HepG2 (cell line): ENCODE data around the gene SLC16A5. TPM values are rescaled to one million over a fixed set of nuclear protein-coding genes. Genes with fewer than 3 reads are reported as not detected.
A peak's percentile ranks its signal among the peaks of the same experiment; 100 is the strongest.

Source experiments
- ADNP ChIP-seq: sonication (generic); formaldehyde crosslinking; IDR thresholded peaks from 2 replicates; pipeline ENCODE4 v1.4.0; 2020; ENCODE audit warnings: missing genetic modification reagents
- ATF2 ChIP-seq: sonication (generic); formaldehyde crosslinking; IDR thresholded peaks from 2 replicates; pipeline ENCODE4 v1.4.0; 2020; ENCODE audit warnings: missing genetic modification reagents
- ATF3 ChIP-seq: sonication (generic); formaldehyde crosslinking; IDR thresholded peaks from 2 replicates; pipeline ENCODE4 v1.4.0; 2020; ENCODE audit warnings: missing genetic modification reagents
- ATF7-NPFF ChIP-seq: sonication (generic); formaldehyde crosslinking; IDR thresholded peaks from 2 replicates; pipeline ENCODE4 v1.8.1; 2023; ENCODE audit warnings: mild to moderate bottlenecking, low read depth, missing genetic modification reagents, moderate library complexity
- CENPT ChIP-seq: sonication (generic); formaldehyde crosslinking; IDR thresholded peaks from 2 replicates; pipeline ENCODE4 v1.8.0; 2022; ENCODE audit warnings: low read depth, mild to moderate bottlenecking, moderate library complexity, missing genetic modification reagents
- CREB3 ChIP-seq: sonication (generic); formaldehyde crosslinking; IDR thresholded peaks from 2 replicates; pipeline ENCODE4 v1.5.0; 2020; ENCODE audit warnings: missing genetic modification reagents
- DPF2 ChIP-seq: sonication (generic); formaldehyde crosslinking; IDR thresholded peaks from 2 replicates; pipeline ENCODE4 v1.4.0; 2020; ENCODE audit warnings: mild to moderate bottlenecking, low read depth, missing genetic modification reagents, borderline replicate concordance
- GZF1 ChIP-seq: sonication (generic); formaldehyde crosslinking; IDR thresholded peaks from 2 replicates; pipeline ENCODE4 v1.5.1; 2020; ENCODE audit warnings: mild to moderate bottlenecking, missing genetic modification reagents
- KDM5A ChIP-seq: fragments of 200-600 bp; sonication (generic); IDR thresholded peaks from 2 replicates; pipeline ENCODE4 v1.7.0; 2018; ENCODE audit warnings: antibody characterized with exemption, mild to moderate bottlenecking, low read length, borderline replicate concordance
- MED13 ChIP-seq: sonication (generic); formaldehyde crosslinking; IDR thresholded peaks from 2 replicates; pipeline ENCODE4 v1.5.0; 2020; ENCODE audit warnings: missing genetic modification reagents
- MTF1 ChIP-seq: sonication (generic); formaldehyde crosslinking; IDR thresholded peaks from 2 replicates; pipeline ENCODE4 v1.5.0; 2020; ENCODE audit warnings: missing genetic modification reagents
- NFATC3 ChIP-seq: sonication (generic); formaldehyde crosslinking; IDR thresholded peaks from 2 replicates; pipeline ENCODE4 v1.5.1; 2020; ENCODE audit warnings: mild to moderate bottlenecking, missing genetic modification reagents
- NFE2 ChIP-seq: sonication (generic); formaldehyde crosslinking; IDR thresholded peaks from 2 replicates; pipeline ENCODE4 v1.4.0; 2020; ENCODE audit warnings: missing genetic modification reagents
- SCMH1 ChIP-seq: sonication (generic); formaldehyde crosslinking; IDR thresholded peaks from 2 replicates; pipeline ENCODE4 v1.9.0; 2021; ENCODE audit warnings: missing genetic modification reagents, mild to moderate bottlenecking, borderline replicate concordance
- SUZ12 ChIP-seq: fragments of 150-350 bp; IDR thresholded peaks from 2 replicates; pipeline ENCODE4 v1.6.1; 2014; ENCODE audit warnings: low read depth, low read length
- TBL1XR1 ChIP-seq: fragments of 150-350 bp; IDR thresholded peaks from 2 replicates; pipeline ENCODE4 v1.6.1; 2014; ENCODE audit warnings: borderline replicate concordance, low read length; ENCODE audit not compliant: partially characterized antibody
- TCF7L2 ChIP-seq: IDR thresholded peaks from 2 replicates; pipeline ENCODE4 v1.6.1; 2011; ENCODE audit warnings: mild to moderate bottlenecking, low read depth, low read length, moderate library complexity
- TERF1 ChIP-seq: sonication (generic); formaldehyde crosslinking; IDR thresholded peaks from 2 replicates; pipeline ENCODE4 v1.8.0; 2022; ENCODE audit warnings: mild to moderate bottlenecking, missing genetic modification reagents, moderate library complexity
- ZFP41 ChIP-seq: sonication (generic); formaldehyde crosslinking; IDR thresholded peaks from 2 replicates; pipeline ENCODE4 v1.4.0; 2020; ENCODE audit warnings: mild to moderate bottlenecking, missing genetic modification reagents, borderline replicate concordance
- ZGPAT ChIP-seq: IDR thresholded peaks from 2 replicates; pipeline ENCODE4 v1.6.1; 2016; ENCODE audit warnings: mild to moderate bottlenecking
- ZIK1 ChIP-seq: sonication (generic); formaldehyde crosslinking; IDR thresholded peaks from 2 replicates; pipeline ENCODE4 v1.5.0; 2020; ENCODE audit warnings: mild to moderate bottlenecking, low read depth, missing genetic modification reagents, borderline replicate concordance
- ZNF138 ChIP-seq: sonication (generic); formaldehyde crosslinking; IDR thresholded peaks from 2 replicates; pipeline ENCODE4 v1.5.0; 2020; ENCODE audit warnings: mild to moderate bottlenecking, low read depth, missing genetic modification reagents
- ZNF292 ChIP-seq: sonication (generic); formaldehyde crosslinking; IDR thresholded peaks from 2 replicates; pipeline ENCODE4 v1.8.1; 2022; ENCODE audit warnings: mild to moderate bottlenecking, low read depth, missing genetic modification reagents, borderline replicate concordance
- ZNF296 ChIP-seq: sonication (generic); formaldehyde crosslinking; conservative IDR thresholded peaks from 2 replicates; pipeline ENCODE4 v1.5.0; 2020; ENCODE audit warnings: mild to moderate bottlenecking, missing genetic modification reagents
- ZSCAN25 ChIP-seq: sonication (generic); formaldehyde crosslinking; IDR thresholded peaks from 2 replicates; pipeline ENCODE4 v1.8.0; 2022; ENCODE audit warnings: mild to moderate bottlenecking, missing genetic modification reagents
- polyA plus RNA-seq, 8 experiments: library from polyadenylated mRNA; depleted of rRNA in 3 of 8; stranded (reverse) in 7 of 8; unstranded in 1 of 8; fragments of >200 nt; fragmentation: Illumina TruSeq in 4 of 8; extraction: Trizol in 4 of 8; gene quantifications; 2 replicates each; pipeline versions ENCODE4 v1.2.1 to v1.2.3, GENCODE V29; 2011 to 2016; ENCODE audit warnings: low read depth in 4 of 8, missing spikeins in 1 of 8, mixed read lengths in 1 of 8; ENCODE audit not compliant: insufficient read depth in 1 of 8
- total RNA-seq, 5 experiments: library from RNA; depleted of rRNA; stranded (reverse); fragments of >200 nt; fragmentation: Illumina TruSeq; extraction: Trizol; gene quantifications; 2 replicates each; pipeline ENCODE4 v1.2.3, GENCODE V29; 2016; ENCODE audit warnings: low read depth in 1 of 5

SLC16A5 gene
- total and polyA plus RNA-seq, 2 of the 13 experiments (the other 11 are each of a cell fraction or from before 2014, with no cell fraction given) = 0.69 to 5.6 TPM

- no peak for TF ChIP-seq ZFP41 (CRISPR knock-in tag)
- TF ChIP-seq ADNP = no peak
- no peak for TF ChIP-seq GZF1 (CRISPR knock-in tag)
- TF ChIP-seq NFE2 = no peak
- 0 out of 2 replicates have a peak, but pooled peaks have one; percentile 45 for TF ChIP-seq ATF7-NPFF
- TF ChIP-seq TERF1 = no peak; the same call in 1 of the 2 replicates
- TF ChIP-seq CENPT (CRISPR knock-in tag) = 0 out of 2 replicates have a peak, but pooled peaks have one; percentile 68
- no peak for TF ChIP-seq SUZ12
- peak; percentile 78; the same call in 1 of the 2 replicates for TF ChIP-seq ZNF296
- peak; percentile 54 for TF ChIP-seq ZGPAT (CRISPR knock-in tag)
- TF ChIP-seq MTF1 (CRISPR knock-in tag) = 0 out of 2 replicates have a peak, but pooled peaks have one; percentile 66
- no peak for TF ChIP-seq ATF3 (CRISPR knock-in tag)
- peak; percentile 80; the same call in 1 of the 2 replicates for TF ChIP-seq ZNF138
- 0 out of 2 replicates have a peak, but pooled peaks have one; percentile 49 for TF ChIP-seq ATF2 (CRISPR knock-in tag)
- no peak for TF ChIP-seq NFATC3
- no peak; the same call in 1 of the 2 replicates for TF ChIP-seq ZIK1 (CRISPR knock-in tag)
- TF ChIP-seq KDM5A = peak; percentile 10; the same call in 1 of the 2 replicates
- TF ChIP-seq TBL1XR1 = no peak
- TF ChIP-seq DPF2 (CRISPR knock-in tag) = no peak
- no peak for TF ChIP-seq MED13
- no peak for TF ChIP-seq ZSCAN25 (CRISPR knock-in tag)
- TF ChIP-seq SCMH1 (CRISPR knock-in tag) = no peak
- TF ChIP-seq ZNF292 (CRISPR knock-in tag) = peak; percentile 70; the same call in 1 of the 2 replicates
- no peak for TF ChIP-seq TCF7L2
- no peak for TF ChIP-seq CREB3
Measured at GRCh38 chr17:75109407-75110233, 21.9 kb downstream of the SLC16A5 start, which contains the start of gene ARMC7 (continued).
